GM19463 (cell line): ENCODE results near the gene GNRHR.
"Not testable (repeated sequence)": the region's sequence is repeated elsewhere in the genome, so short reads cannot be mapped to it uniquely, and the experiment has no call there.

Source experiments
- ATAC-seq: cut with Tn5 transposase; IDR thresholded peaks from one replicate; pipeline ENCODE4 v1.9.1; 2021; ENCODE audit warnings: mild to moderate bottlenecking, moderate library complexity; ENCODE audit not compliant: unreplicated experiment

The GNRHR gene

GRCh38 chr4:67754288-67754687 lies at the start of gene GNRHR:
Gene GNRHR (minus strand): TSS chr4:67754388. CDS start chr4:67754335, 53 bp downstream.
- ATAC-seq: no peak

GRCh38 chr4:67796810-67797209 lies 42.6 kb upstream of the GNRHR start:
- no peak for ATAC-seq

GRCh38 chr4:67790721-67791120 lies 36.5 kb upstream of the GNRHR start:
- no peak for ATAC-seq

- ATAC-seq: no peak
Measured at GRCh38 chr4:67787311-67787710, 33.1 kb upstream of the GNRHR start.

GRCh38 chr4:67785528-67785927 lies 31.3 kb upstream of the GNRHR start:
- no peak for ATAC-seq

- ATAC-seq: no peak
Measured at GRCh38 chr4:67779631-67780030, 25.4 kb upstream of the GNRHR start.

GRCh38 chr4:67776746-67777145 lies 22.6 kb upstream of the GNRHR start:
- ATAC-seq: no peak

- no peak for ATAC-seq
Measured at GRCh38 chr4:67770422-67770821, 16.2 kb upstream of the GNRHR start.

GRCh38 chr4:67765928-67766327 lies 11.7 kb upstream of the GNRHR start:
- ATAC-seq: no peak

- ATAC-seq: no peak
Measured at GRCh38 chr4:67765401-67765800, 11.2 kb upstream of the GNRHR start.

GRCh38 chr4:67764183-67764582 lies 10.0 kb upstream of the GNRHR start:
- ATAC-seq: no peak

GRCh38 chr4:67762086-67762485 lies 7.9 kb upstream of the GNRHR start:
- peak; percentile 99 for ATAC-seq

GRCh38 chr4:67756991-67757390 lies 2.8 kb upstream of the GNRHR start:
- not testable (repeated sequence) for ATAC-seq

- ATAC-seq: no peak
Measured at GRCh38 chr4:67755974-67756373, 1.8 kb upstream of the GNRHR start.

GRCh38 chr4:67751260-67751659 lies 2.9 kb downstream of the GNRHR start:
- ATAC-seq: no peak

GRCh38 chr4:67750691-67751090 lies 3.5 kb downstream of the GNRHR start:
- ATAC-seq: no peak

- no peak for ATAC-seq
Measured at GRCh38 chr4:67749286-67749685, 4.9 kb downstream of the GNRHR start.

GRCh38 chr4:67746797-67747495 lies 7.2 kb downstream of the GNRHR start:
- ATAC-seq: no peak

- no peak for ATAC-seq
Measured at GRCh38 chr4:67744561-67745283, 9.5 kb downstream of the GNRHR start.

GRCh38 chr4:67743194-67743593 lies 11.0 kb downstream of the GNRHR start:
- ATAC-seq: no peak

GRCh38 chr4:67736262-67736661 lies 17.9 kb downstream of the GNRHR start:
- no peak for ATAC-seq

- no peak for ATAC-seq
Measured at GRCh38 chr4:67735325-67735724, 18.9 kb downstream of the GNRHR start.
